NCI-H526 treated with DMSO at 0.1 percent for 48 hours (cell line): ENCODE results near the gene LMBRD1.
"Not testable (repeated sequence)": the region's sequence is repeated elsewhere in the genome, so short reads cannot be mapped to it uniquely, and the experiment has no call there.

Experiments
- DNase-seq: peaks from one replicate; lab custom pipeline; 2025; lab: John Stamatoyannopoulos, UW

The LMBRD1 gene

DNA sequence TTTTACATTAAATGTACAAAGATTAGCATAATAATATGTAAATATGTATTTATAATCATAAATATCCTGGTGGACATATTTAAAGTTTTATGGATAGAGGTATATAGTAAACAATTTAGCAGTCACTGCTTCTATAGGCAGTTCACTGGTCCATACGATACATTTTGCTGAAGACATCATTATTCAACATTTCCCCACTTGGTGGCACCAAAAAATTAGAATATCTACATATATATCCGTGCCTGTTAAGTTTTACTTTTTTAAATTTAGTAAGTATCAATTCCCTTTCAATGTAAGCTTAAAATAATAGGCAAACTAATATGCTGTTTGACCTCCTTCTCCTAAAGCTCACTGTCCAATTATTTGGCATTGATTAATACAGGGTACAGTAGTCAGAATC is 64.2 kb downstream of the LMBRD1 start:
- peak; percentile 7 for DNase-seq

- DNase-seq = no peak
These were observed 64.8 kb downstream of the LMBRD1 start for GRCh38 chr6:69732045-69732444.

GRCh38 chr6:69729870-69730449 is 66.8 kb downstream of the LMBRD1 start:
- no peak for DNase-seq

DNA sequence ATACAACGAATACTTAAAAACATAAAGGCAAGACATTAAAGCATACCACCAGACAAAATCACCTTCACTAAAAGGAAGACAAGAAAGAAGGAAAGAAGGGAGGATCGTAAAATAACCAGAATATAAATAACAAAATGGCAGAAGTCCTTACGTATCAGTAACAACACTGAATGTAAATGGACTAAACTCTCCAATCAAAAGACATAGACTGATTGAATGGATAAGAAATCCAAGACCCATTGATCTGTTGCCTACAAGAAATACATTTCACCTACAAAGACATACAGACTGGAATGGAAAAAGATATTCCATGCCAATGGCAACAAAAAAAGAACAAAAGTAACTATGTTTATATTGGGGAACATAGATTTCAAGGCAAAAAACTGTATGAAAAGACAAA is 74.1 kb downstream of the LMBRD1 start:
- DNase-seq = no peak

- peak; percentile 19 for DNase-seq
These were observed 77.1 kb downstream of the LMBRD1 start for GRCh38 chr6:69719602-69720193.

GRCh38 chr6:69706724-69707123 is 90.1 kb downstream of the LMBRD1 start:
- DNase-seq = no peak

DNA sequence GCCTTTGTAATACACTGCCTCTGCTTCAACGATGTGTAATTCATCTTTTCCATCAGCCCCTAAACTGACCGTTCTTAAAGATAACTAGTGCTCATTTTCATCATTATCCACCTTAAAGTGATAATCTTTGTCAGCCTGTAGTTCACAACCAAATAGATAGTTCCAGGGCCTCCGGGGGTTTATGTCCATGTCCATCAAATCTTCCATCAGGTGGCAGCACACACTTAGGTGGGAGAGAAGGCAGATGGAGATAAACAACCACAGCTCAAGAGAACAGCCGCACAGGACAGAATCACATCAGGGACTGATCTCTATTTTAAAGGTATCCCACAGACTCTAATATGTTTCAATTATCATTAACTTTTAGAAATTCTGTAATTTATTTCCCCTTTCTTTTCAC is 90.9 kb downstream of the LMBRD1 start:
- DNase-seq = no peak

DNA sequence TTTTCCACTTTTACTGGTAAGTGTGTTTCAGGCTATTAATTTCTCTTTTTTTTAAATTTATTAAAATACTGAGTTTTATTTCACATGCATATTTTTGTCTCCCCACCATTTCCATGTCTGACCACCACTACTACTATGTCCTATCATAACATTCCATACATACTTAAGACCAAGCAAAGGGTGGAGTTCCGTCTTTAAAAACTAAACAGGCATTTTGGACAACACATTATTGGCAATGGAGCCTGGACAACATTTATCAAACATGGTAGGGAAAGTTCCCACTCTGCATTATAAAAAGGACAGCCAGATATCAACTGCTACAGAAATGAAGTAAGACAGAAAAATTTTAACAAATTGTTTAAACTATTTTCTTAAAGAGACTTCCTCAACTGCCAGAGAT is 91.9 kb downstream of the LMBRD1 start:
- no peak for DNase-seq

GRCh38 chr6:69699655-69700054 is 97.2 kb downstream of the LMBRD1 start:
- DNase-seq = no peak

GRCh38 chr6:69696273-69696672 is 100.5 kb downstream of the LMBRD1 start:
- DNase-seq = no peak

DNA sequence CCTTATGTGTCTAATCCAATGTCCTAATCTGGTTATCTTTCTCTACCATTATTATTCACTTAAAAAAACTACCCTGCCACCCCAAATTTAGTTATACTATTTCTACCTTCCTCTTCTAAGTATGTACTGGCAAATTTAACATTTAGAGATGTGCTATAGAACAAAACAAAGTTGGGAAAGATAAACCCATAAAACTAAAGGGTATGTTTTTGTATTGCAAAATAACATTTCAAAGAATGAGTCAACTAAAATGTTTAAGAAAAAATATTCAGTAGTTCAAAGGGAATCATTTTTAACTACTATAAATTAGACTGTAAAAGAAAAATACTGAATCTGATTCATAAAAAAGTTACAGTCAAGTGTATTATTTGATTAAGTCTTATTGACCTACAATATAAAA is 103.0 kb downstream of the LMBRD1 start:
- no peak for DNase-seq

DNA sequence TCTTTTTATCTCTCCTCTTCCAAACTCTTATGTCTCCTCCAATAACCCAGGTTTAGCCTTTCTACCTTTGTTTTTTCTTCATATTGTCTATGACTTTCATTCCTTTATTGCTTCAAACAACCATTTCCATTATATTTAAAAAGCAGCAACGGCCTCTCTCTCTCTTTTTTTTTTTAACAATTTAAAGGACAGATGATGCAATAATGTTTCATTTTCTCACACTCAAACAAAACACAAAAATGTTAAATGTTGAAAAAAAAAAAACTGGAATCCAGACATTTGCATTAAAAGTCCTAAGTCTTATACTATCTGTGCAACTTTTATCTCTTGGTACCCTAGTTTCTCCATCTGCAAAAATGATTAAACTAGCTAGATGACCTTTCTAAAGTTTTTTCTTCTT is 105.8 kb downstream of the LMBRD1 start:
- DNase-seq = no peak

DNA sequence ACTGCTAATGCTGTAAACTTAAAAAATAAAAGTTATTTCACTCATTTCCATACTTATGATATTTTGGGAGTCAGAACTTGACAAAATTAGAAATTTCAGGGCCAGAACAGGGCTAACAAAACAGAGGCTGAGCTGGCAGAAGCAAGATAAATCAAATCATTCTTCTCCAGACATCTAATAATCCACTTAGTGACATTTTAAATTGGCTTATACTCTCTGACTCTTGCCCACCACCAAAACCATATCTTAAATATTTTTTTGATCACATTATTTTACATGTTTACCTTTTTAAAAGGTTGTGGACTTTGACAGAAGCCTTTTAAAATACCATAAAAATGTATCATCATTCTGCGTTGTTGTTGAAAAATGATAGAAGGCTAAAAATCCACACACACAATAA is 116.5 kb downstream of the LMBRD1 start:
- DNase-seq = no peak

DNA sequence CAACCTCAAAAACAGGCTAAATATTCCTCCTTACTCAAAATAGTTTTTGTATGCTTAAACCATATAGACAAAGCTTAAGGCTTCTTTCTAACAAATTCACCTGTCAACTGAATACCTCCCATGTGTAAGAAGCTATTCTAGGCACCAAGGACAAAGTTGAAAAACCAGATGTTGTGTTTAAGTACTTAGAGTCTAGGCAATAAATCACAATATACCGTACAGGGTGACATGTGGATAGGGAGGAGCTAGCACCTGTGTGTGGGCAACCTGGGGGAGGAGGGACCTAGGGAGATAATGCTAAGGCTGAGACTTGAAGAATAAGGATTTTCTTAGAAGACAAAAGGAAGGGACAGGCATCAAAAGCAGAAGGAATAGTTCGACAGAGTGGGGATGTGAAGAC is 123.5 kb downstream of the LMBRD1 start:
- DNase-seq = no peak

- DNase-seq = peak; percentile 30
These were observed 127.9 kb downstream of the LMBRD1 start for GRCh38 chr6:69668916-69669315.

GRCh38 chr6:69666779-69667178 is 130.0 kb downstream of the LMBRD1 start:
- DNase-seq = not testable (repeated sequence)

DNA sequence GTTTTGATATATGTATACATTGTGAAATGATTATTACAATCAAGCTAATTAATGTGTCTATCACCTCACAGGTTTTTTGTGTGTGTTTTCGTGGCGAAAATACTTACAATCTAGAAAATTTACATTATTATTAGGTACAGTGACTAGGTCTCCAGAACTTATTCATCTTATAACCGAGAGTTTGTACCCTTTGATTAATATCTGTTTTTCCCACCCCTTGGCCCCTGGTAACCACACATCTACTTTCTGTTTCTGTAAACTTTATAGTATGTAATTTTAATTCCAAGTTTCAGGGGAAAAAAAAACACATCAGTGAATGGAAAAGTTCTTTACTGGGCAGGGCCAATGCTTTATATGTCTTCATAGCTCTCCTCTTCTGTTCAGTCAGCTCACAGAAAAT is 131.4 kb downstream of the LMBRD1 start:
- DNase-seq = no peak

- DNase-seq = no peak
These were observed 132.3 kb downstream of the LMBRD1 start for GRCh38 chr6:69664551-69664950.

GRCh38 chr6:69663215-69663614 is 133.6 kb downstream of the LMBRD1 start:
- DNase-seq = no peak

- DNase-seq = no peak
These were observed 146.1 kb downstream of the LMBRD1 start for GRCh38 chr6:69650703-69651102.

DNA sequence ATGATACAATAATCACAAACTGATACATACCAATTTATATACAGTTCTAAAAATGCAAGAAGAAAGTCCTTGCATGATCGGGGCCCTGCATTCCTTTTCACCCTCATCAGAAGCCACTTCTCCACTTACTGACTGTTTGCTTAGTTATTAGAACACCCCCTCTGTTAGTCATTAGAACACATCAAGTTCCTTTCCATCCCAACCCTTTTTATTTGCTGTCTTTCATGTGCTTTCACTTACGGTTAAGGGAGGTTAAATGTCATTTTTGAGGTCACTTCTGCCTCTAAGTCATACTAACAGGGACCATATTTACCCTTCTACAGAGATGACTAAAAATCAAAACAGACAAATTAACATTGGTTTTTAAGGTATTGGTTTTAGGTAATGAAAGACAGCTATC is 149.1 kb downstream of the LMBRD1 start:
- no peak for DNase-seq

DNA sequence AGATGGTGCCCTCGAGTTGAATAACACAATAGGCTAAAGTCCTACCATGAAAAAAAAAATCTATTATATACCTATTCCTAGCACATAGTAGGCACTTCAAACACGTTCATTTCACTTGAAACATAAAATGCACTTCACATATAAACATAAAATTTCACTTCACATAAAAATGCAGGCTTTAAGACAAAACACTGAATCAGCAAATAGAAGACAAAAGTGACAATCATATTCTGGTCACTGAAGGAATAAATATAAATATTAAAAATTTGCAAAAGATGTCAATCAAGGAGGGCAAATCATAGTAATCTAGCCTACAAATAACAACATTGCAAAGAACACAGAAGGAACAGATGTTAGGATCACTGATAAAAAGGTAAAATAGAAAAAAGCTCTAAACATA is 153.1 kb downstream of the LMBRD1 start:
- no peak for DNase-seq

DNA sequence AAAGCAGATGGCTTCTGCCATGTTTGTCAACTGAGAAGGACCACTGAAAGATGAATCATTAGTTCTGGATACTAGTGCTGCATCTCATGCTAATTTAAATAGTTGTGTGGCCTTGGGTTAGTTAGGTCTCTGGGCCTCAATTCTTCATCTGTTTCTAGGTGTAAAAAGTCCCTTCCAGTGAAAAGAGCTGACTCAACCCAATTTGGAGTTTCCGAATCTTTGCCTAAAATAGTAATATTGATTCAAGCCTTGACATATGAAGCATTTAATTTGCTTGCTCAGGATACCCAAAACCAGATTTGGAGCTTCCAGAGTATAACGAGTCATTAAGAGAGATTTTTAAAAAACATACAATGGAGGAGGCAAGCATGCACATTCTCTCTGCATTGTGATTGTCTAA is 163.9 kb downstream of the LMBRD1 start:
- no peak for DNase-seq

DNA sequence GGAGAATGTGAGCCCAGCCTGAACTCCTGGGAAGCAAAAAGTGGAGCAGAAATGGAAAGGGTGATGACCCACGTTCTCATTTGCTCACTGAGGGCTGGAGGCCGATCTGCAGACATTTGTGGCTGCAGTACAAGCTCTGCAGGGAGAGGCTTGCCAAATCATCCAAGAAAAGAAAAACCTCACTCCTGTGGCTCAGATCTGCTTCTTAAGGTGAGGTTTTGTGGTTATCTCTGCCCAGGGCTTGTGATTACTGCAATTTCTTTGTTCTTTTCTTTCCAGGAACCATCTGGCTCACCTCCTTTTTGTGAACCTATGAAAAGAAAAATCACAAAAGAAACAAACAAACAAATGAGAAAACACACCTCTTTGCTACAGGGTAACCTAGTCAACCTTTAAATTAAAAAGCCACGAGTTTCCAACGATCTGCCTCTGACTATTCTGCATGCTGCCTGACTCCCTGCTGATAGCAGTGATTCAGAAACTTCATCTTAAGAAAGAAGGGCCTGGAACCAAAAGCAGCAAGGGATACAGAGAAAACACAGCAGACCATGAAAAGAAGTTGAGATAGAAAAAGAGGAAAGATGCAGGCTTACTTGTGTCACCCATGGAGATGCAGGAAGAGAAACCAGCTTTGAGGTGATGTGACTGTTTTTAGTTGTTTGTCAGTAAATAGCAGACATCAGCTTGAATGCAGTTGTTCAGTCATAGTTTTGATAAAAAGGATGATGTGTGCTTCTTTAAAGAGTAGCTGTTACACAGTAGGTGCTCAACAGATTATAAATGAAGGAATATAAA is 165.1 kb downstream of the LMBRD1 start:
- DNase-seq = no peak
